A549 (cell line): ENCODE results near the gene PRAC2. TPM values are rescaled to one million over a fixed set of nuclear protein-coding genes. Genes with fewer than 3 reads are reported as not detected.

ENCODE experiments used
- ATAC-seq, 2 experiments: fragments of 200-7000 bp in 1 of 2; fragments of >200 bp in 1 of 2; cut with Nextera tagmentation in 1 of 2; cut with Tn5 transposase in 1 of 2; 3 replicates each; pipeline versions ENCODE4 v1.8.0 to v1.9.1; 2018 to 2020; ENCODE audit warnings: mild to moderate bottlenecking in 1 of 2, moderate library complexity in 1 of 2
- CTCF ChIA-PET: fragments of 300-600 bp; sonication (Branson Sonifier 250); formaldehyde crosslinking; extraction: SDS; loops from one replicate; lab custom pipeline; 2021; ENCODE audit warnings: antibody characterized with exemption, inconsistent platforms; lab: Yijun Ruan, JAX
- POLR2A ChIA-PET: fragments of 350-600 bp; formaldehyde crosslinking; extraction: SDS; loops from one replicate; lab custom pipeline; 2021; ENCODE audit warnings: antibody characterized with exemption, inconsistent platforms; lab: Yijun Ruan, JAX
- DNase-seq, 2 experiments: peaks; one replicate each; pipeline versions ENCODE4 v3.0.0 to v3.0.0-alpha.2; 2011 to 2016; ENCODE audit warnings: low read depth in 1 of 2, low spot score in 1 of 2
- FAIRE-seq: peaks from 2 replicates; lab custom pipeline; 2011; peaks lifted over from hg19 to GRCh38; lab: Jason Lieb, UNC
- H3K27ac ChIP-seq, 2 experiments: fragments of >200 bp; sonication (Bioruptor Twin); formaldehyde crosslinking; 3 replicates each; pipeline ENCODE4 v1.5.1; 2016 to 2017
- H3K4me1 ChIP-seq: fragments of >200 bp; sonication (Bioruptor Twin); formaldehyde crosslinking; 3 replicates; pipeline ENCODE4 v1.6.1; 2016
- H3K4me2 ChIP-seq: fragments of >200 bp; sonication (Bioruptor Twin); formaldehyde crosslinking; 3 replicates; pipeline ENCODE4 v1.6.1; 2016
- H3K4me3 ChIP-seq: fragments of >200 bp; sonication (Bioruptor Twin); formaldehyde crosslinking; 3 replicates; pipeline ENCODE4 v1.5.1; 2016
- H3K9me3 ChIP-seq: fragments of >200 bp; sonication (Bioruptor Twin); formaldehyde crosslinking; 3 replicates; pipeline ENCODE4 v1.6.1; 2016
- BHLHE40 ChIP-seq: IDR thresholded peaks from 2 replicates; pipeline ENCODE4 v1.6.1; 2012; ENCODE audit warnings: low read depth, low read length, inconsistent platforms
- CEBPB ChIP-seq, 2 experiments: fragments of >200 bp in 1 of 2; sonication (Bioruptor Twin) in 1 of 2; formaldehyde crosslinking in 1 of 2; IDR thresholded peaks; 2 replicates each; pipeline ENCODE4 v1.6.1; 2012 to 2016
- CHD4 ChIP-seq: fragments of 200-600 bp; sonication (generic); IDR thresholded peaks from 2 replicates; pipeline ENCODE4 v1.6.1; 2016; ENCODE audit warnings: antibody characterized with exemption, mild to moderate bottlenecking, borderline replicate concordance
- EHF ChIP-seq: fragments of 250-450 bp; sonication (Bioruptor Pico); IDR thresholded peaks from 2 replicates; pipeline ENCODE4 v1.5.0; 2020; ENCODE audit warnings: mild to moderate bottlenecking
- EHMT2 ChIP-seq: fragments of 200-600 bp; sonication (generic); IDR thresholded peaks from 2 replicates; pipeline ENCODE4 v1.6.1; 2016; ENCODE audit warnings: antibody characterized with exemption, low read depth, mild to moderate bottlenecking, moderate library complexity
- EP300 ChIP-seq, 2 experiments: fragments of >200 bp; sonication (Bioruptor Twin); formaldehyde crosslinking; IDR thresholded peaks; 2 replicates in 1 of 2; 3 replicates in 1 of 2; pipeline ENCODE4 v1.6.1; 2016 to 2017
- KDM5A ChIP-seq: fragments of 200-600 bp; sonication (generic); IDR thresholded peaks from 2 replicates; pipeline ENCODE4 v1.6.1; 2016; ENCODE audit warnings: antibody characterized with exemption, mild to moderate bottlenecking
- MAFK ChIP-seq: fragments of 450-650 bp; IDR thresholded peaks from 2 replicates; pipeline ENCODE4 v1.6.1; 2014; ENCODE audit not compliant: partially characterized antibody
- MYC ChIP-seq: IDR thresholded peaks from 2 replicates; pipeline ENCODE4 v1.6.1; 2012; ENCODE audit warnings: mild to moderate bottlenecking, inconsistent platforms, low read length, improper control_type of control experiment, borderline replicate concordance
- NFE2L2 ChIP-seq: fragments of 150-350 bp; conservative IDR thresholded peaks from 2 replicates; pipeline ENCODE4 v1.6.1; 2014; ENCODE audit warnings: low read length
- NPAS2 ChIP-seq: fragments of 250-450 bp; sonication (Bioruptor Pico); IDR thresholded peaks from 2 replicates; pipeline ENCODE4 v1.8.0; 2022; ENCODE audit warnings: mild to moderate bottlenecking, moderate library complexity, borderline replicate concordance
- RAD21 ChIP-seq, 2 experiments: fragments of >200 bp in 1 of 2; sonication (Bioruptor Twin) in 1 of 2; formaldehyde crosslinking in 1 of 2; IDR thresholded peaks in 1 of 2; conservative IDR thresholded peaks in 1 of 2; 2 replicates in 1 of 2; 3 replicates in 1 of 2; pipeline ENCODE4 v1.6.1; 2012 to 2018; ENCODE audit warnings: inconsistent platforms in 1 of 2
- RNF2 ChIP-seq: fragments of 200-600 bp; sonication (generic); IDR thresholded peaks from 2 replicates; pipeline ENCODE4 v1.6.1; 2016; ENCODE audit warnings: low read depth, mild to moderate bottlenecking, antibody characterized with exemption, moderate library complexity, borderline replicate concordance
- SMC3 ChIP-seq: fragments of >200 bp; sonication (Bioruptor Twin); formaldehyde crosslinking; IDR thresholded peaks from 3 replicates; pipeline ENCODE4 v1.6.1; 2018; ENCODE audit warnings: inconsistent platforms
- ZFP36 ChIP-seq: fragments of 450-650 bp; IDR thresholded peaks from 2 replicates; pipeline ENCODE4 v1.6.1; 2014; ENCODE audit warnings: borderline replicate concordance; ENCODE audit not compliant: partially characterized antibody
- WGBS: methylation state at CpG from one replicate; pipeline ENCODE4 v1.1.6; 2017; ENCODE audit errors: missing lambda C conversion rate; 5-methylcytosine and 5-hydroxymethylcytosine counted together
- polyA plus RNA-seq, 4 experiments: library from polyadenylated mRNA; depleted of rRNA in 3 of 4; stranded (reverse); fragments of >200 nt; fragmentation: RNase III in 1 of 4; extraction: RNeasy Plus Mini Kit Qiagen cat#74134 plus additional on column Dnase treatment in 1 of 4; gene quantifications; 2 replicates in 3 of 4; 3 replicates in 1 of 4; pipeline ENCODE4 v1.2.3, GENCODE V29; 2011 to 2017
- TF ChIP-seq, protein P1 (sequence below): fragments of >200 bp; sonication (Bioruptor Twin); formaldehyde crosslinking; IDR thresholded peaks from 3 replicates; pipeline ENCODE4 v1.5.1; 2016
- TF ChIP-seq, protein P2 (sequence below): IDR thresholded peaks from 2 replicates; pipeline ENCODE4 v1.6.1; 2012
- TF ChIP-seq, protein P3 (sequence below): IDR thresholded peaks from 2 replicates; pipeline ENCODE4 v1.6.1; 2012

The PRAC2 gene
- polyA plus RNA-seq, 2 of the 4 experiments (the other 2 are of a cell fraction), result not detected

DNA sequence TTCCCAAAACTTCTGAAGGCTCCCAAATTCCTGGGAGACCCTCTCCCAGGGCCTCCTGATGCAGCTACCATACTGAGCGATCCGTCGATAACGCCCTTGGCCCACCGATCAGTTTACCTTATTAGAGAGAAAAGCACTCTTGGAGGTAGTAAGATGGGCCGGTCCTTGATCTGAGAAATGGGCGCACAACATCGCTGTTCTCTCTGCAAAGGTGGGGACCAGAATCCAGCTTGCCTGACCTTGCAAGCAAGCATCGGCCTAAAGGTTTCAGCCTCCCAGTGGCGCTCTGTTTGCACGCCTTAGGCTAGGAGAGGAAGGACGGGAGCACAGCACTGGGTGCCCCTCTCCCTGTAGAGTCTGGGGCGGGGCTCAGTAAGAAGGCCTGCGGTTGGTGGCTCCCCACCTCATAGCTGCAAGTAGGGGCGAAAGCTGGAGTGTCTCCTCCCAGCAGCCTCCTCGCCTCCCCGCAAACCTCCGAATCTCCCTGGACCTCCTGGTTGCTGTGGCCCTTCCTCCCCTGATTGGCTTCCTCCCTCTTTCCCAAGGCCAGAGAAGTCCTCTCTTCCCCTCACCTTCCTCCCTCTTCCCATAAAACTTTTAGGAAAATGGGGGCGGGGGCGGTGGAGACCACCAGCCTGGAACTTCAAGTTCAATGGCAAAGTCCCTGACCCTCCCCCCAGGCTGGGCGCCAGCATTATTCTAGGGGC is 631 bp upstream of the PRAC2 start, which contains the start of gene PRAC1:
Gene PRAC1, minus strand, starts transcription at position 318 of the 707 bp plus-strand sequence. Its CDS starts 126 bp downstream, at position 192.
- no peaks in the 10 kb centered on the region for H3K9me3 ChIP-seq
- no peak for FAIRE-seq
- TF ChIP-seq MYC (no peak), NFE2L2 (no peak), EP300 (IDR thresholded peaks at IDR 0.05) (no peak), EHF (CRISPR knock-in tag) (no peak), KDM5A (no peak)
- TF ChIP-seq, all 56 proteins: peak for 0
- H3K4me3 ChIP-seq, result no peak within 1 kb of the TSS
- no peak for ATAC-seq
- DNase-seq, result no peak
- H3K4me2 ChIP-seq, result no peak within 1 kb of the TSS
- CTCF ChIA-PET, result interaction anchor here (0.7 to 33.0 kb wide), 16 partner anchors 14 to 180 kb away, joined by 3 to 852 read pairs (median 37); partner anchors contain the start of gene TTLL6
- H3K27ac ChIP-seq, result no peak within 1 kb of the TSS
- 89% methylated on average over 21 of the region's 21 CpGs for WGBS
- peaks cover under 1% of the 10 kb centered on the region; the same call in 1 of the 3 replicates for H3K4me1 ChIP-seq
- POLR2A ChIA-PET, result no interaction called here

DNA sequence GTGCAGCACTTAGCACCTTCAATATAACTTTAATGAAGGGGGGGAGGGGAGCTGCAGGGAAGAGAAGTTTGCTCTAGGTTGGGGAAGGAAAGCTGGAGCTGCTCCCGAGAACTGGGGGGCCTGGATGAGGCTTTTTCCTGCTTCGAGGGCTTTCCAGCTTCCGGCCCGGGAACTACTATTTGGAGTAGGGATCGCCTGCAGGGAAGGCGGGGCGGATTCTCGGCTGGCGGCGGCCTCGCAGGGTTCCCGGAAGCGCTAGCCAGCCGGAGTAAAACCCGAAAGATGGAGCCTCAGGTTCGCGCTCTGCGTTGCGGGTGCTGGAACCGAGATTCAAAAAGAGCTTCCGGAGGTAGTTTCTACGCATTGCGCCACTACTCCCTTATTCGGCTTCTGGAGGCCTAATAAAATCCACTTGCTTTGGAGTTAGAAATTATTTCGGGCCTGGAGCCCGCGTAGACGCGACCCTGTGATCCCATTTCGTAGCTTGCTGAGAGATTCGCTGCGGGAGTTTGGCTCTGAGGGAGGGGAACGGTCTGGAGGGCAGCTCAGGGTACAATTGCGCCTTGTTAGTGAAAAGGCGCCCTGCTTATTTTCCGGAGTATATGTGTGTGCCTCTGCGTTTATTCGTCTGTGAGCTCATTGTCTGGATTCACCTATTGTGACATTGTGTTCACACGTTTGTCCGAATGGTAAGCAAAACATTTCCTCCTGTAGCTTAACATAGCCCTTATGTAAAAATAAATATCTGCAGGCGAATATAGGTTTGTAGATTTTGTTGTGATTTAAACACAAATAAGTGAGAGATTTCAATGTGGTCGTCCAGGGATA is 652 bp downstream of the PRAC2 start:
- peaks cover 8% of the 10 kb centered on the region; the same call in 2 of the 3 replicates for H3K4me1 ChIP-seq
- no peak overlapping the region for H3K4me2 ChIP-seq
- CTCF ChIA-PET, result interaction anchor here (0.6 to 33.0 kb wide), 55 partner anchors 7 to 534 kb away, joined by 3 to 852 read pairs (median 5); partner anchors contain the start of genes CALCOCO2 and TTLL6
- TF ChIP-seq, protein P1, sequence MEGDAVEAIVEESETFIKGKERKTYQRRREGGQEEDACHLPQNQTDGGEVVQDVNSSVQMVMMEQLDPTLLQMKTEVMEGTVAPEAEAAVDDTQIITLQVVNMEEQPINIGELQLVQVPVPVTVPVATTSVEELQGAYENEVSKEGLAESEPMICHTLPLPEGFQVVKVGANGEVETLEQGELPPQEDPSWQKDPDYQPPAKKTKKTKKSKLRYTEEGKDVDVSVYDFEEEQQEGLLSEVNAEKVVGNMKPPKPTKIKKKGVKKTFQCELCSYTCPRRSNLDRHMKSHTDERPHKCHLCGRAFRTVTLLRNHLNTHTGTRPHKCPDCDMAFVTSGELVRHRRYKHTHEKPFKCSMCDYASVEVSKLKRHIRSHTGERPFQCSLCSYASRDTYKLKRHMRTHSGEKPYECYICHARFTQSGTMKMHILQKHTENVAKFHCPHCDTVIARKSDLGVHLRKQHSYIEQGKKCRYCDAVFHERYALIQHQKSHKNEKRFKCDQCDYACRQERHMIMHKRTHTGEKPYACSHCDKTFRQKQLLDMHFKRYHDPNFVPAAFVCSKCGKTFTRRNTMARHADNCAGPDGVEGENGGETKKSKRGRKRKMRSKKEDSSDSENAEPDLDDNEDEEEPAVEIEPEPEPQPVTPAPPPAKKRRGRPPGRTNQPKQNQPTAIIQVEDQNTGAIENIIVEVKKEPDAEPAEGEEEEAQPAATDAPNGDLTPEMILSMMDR, result no peak
- TF ChIP-seq, protein P2, sequence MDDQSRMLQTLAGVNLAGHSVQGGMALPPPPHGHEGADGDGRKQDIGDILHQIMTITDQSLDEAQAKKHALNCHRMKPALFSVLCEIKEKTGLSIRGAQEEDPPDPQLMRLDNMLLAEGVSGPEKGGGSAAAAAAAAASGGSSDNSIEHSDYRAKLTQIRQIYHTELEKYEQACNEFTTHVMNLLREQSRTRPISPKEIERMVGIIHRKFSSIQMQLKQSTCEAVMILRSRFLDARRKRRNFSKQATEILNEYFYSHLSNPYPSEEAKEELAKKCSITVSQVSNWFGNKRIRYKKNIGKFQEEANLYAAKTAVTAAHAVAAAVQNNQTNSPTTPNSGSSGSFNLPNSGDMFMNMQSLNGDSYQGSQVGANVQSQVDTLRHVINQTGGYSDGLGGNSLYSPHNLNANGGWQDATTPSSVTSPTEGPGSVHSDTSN, result no peak
- 90% methylated on average over 42 of the region's 42 CpGs for WGBS
- ATAC-seq, result no peak
- no peak overlapping the region for H3K4me3 ChIP-seq
- no peaks in the 10 kb centered on the region for H3K9me3 ChIP-seq
- peak; percentile 18 for FAIRE-seq
- H3K27ac ChIP-seq, result no peak overlapping the region
- POLR2A ChIA-PET, result interaction anchor here (0.6 to 1.8 kb wide), 3 partner anchors 67 to 312 kb away, joined by 4 to 7 read pairs (median 7); no protein-coding TSS in a partner anchor
- DNase-seq, result no peak

DNA sequence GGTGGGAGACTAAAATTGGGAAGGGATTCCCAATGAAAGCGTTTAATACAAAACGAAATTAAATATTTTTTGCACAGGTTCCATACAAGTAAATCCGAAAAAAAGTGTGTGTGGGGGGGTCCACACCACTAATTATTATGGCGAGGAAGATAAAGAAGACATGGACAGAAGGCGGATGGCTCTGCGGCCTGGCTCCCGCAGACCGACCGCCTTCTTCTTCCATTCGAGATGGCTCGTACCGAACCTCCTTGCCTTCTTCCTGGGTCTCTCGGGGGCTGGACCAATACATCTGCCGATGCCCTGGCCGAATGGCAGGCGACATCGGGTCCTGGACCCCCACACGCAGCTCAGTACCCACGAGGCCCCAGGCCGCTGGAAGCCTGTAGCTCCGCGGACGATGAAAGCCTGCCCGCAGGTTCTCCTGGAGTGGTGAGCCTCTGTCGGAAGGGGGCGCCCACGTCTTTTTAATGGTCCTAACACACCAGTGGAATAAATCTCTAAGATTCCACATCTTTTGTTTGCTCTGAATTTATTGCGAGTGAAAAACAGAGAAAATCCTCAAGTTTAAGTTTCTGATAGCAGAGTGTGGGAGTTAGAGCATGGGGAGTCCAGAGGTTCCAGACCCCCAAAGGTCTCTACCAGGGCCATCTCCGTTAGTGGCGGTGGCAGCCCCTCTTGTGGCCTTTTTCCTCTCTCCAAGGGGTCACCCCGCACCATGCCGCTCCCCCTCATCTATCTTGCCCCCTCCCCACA is 1.4 kb downstream of the PRAC2 start:
- Histone ChIP-seq H3K4me2 (peak overlapping the region; percentile 41), H3K4me1 (peaks cover 13% of the 10 kb centered on the region), H3K9me3 (no peaks in the 10 kb centered on the region), H3K4me3 (no peak overlapping the region), H3K27ac (0 out of 6 replicates have a peak overlapping the region, but pooled peaks of 1 of the 2 experiments have one; percentile 13)
- TF ChIP-seq RAD21 (conservative IDR thresholded peaks at IDR 0.05 in 1 of 2, IDR thresholded peaks at IDR 0.05 in 1 of 2) (peak; percentile 98 to 99), BHLHE40 (no peak), CHD4 (no peak), ZFP36 (no peak), CEBPB (IDR thresholded peaks at IDR 0.05) (no peak), RNF2 (no peak), NPAS2 (no peak), EHMT2 (no peak), MAFK (no peak), SMC3 (peak; percentile 96)
- TF ChIP-seq, protein P3, sequence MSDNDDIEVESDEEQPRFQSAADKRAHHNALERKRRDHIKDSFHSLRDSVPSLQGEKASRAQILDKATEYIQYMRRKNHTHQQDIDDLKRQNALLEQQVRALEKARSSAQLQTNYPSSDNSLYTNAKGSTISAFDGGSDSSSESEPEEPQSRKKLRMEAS, result 0 out of 2 replicates have a peak, but pooled peaks have one; percentile 17
- TF ChIP-seq, protein P1, result peak; percentile 94
- ChIA-PET CTCF (interaction anchor here (0.6 to 33.0 kb wide), 65 partner anchors 8 to 534 kb away, joined by 3 to 852 read pairs (median 5); partner anchors contain the start of genes CALCOCO2 and TTLL6), POLR2A (interaction anchor here (0.6 to 1.8 kb wide), 3 partner anchors 67 to 312 kb away, joined by 4 to 7 read pairs (median 5); no protein-coding TSS in a partner anchor)
- peak; percentile 68 to 77 for DNase-seq
- peak; percentile 67 to 85 for ATAC-seq
- FAIRE-seq, result peak; percentile 78
- WGBS, result 36% methylated on average over 32 of the region's 32 CpGs
